Heart left ventricle (tissue), 16 donors: ENCODE measurements around the gene AGXT2. TPM values are rescaled to one million over a fixed set of nuclear protein-coding genes. Genes with fewer than 3 reads are reported as not detected.
"Not testable (repeated sequence)": the region's sequence is repeated elsewhere in the genome, so short reads cannot be mapped to it uniquely, and the experiment has no call there.

Source experiments
- ATAC-seq, 4 donors: fragments of 200-7000 bp; cut with Tn5 transposase; one replicate each; pipeline ENCODE4 v1.9.1; 2020 to 2022; ENCODE audit warnings: moderate library complexity in 4 of 4, mild to moderate bottlenecking in 3 of 4, moderate number of reproducible peaks in 1 of 4
- DNase-seq, 5 donors: peaks; one replicate each; pipeline ENCODE4 v3.0.0-alpha.2; 2020
- H3K27ac ChIP-seq, 12 donors: fragments of 200-600 bp; sonication (generic) in 4 of 12; one replicate each; pipeline versions ENCODE4 v1.5.0 to v1.8.0; 2016 to 2022; ENCODE audit warnings: mild to moderate bottlenecking in 2 of 12
- H3K27me3 ChIP-seq, 9 donors: fragments of 200-600 bp; sonication (generic) in 2 of 9; one replicate each; pipeline versions ENCODE4 v1.5.1 to v1.8.0; 2016 to 2022; ENCODE audit warnings: mild to moderate bottlenecking in 3 of 9
- H3K36me3 ChIP-seq, 9 donors: fragments of 200-600 bp; sonication (generic) in 2 of 9; one replicate each; pipeline versions ENCODE4 v1.5.0 to v1.8.0; 2018 to 2022; ENCODE audit warnings: mild to moderate bottlenecking in 2 of 9
- H3K4me1 ChIP-seq, 12 donors: fragments of 200-600 bp; sonication (generic) in 4 of 12; one replicate each; pipeline versions ENCODE4 v1.5.0 to v1.8.0; 2016 to 2022; ENCODE audit warnings: mild to moderate bottlenecking in 3 of 12
- H3K4me3 ChIP-seq, 12 donors: fragments of 200-600 bp; sonication (generic) in 4 of 12; one replicate each; pipeline versions ENCODE4 v1.5.0 to v1.8.0; 2017 to 2022; ENCODE audit warnings: mild to moderate bottlenecking in 9 of 12, moderate library complexity in 4 of 12
- H3K9me3 ChIP-seq, 12 donors: fragments of 200-600 bp; sonication (generic) in 4 of 12; one replicate each; pipeline versions ENCODE4 v1.5.0 to v1.8.0; 2016 to 2022; ENCODE audit warnings: mild to moderate bottlenecking in 1 of 12
- CTCF ChIP-seq, 12 donors: fragments of 200-600 bp; sonication (generic) in 4 of 12; IDR thresholded peaks; one replicate each; pipeline versions ENCODE4 v1.5.0 to v1.8.0; 2018 to 2022; ENCODE audit warnings: antibody characterized with exemption in 12 of 12, mild to moderate bottlenecking in 5 of 12
- POLR2A ChIP-seq, 2 donors: fragments of 450-650 bp; IDR thresholded peaks; one replicate each; pipeline ENCODE4 v1.6.1; 2017; ENCODE audit warnings: antibody characterized with exemption in 2 of 2, mild to moderate bottlenecking in 2 of 2, moderate library complexity in 2 of 2
- WGBS, 4 donors: extraction: QIAGEN DNeasy Blood & Tissue Kit in 2 of 4; methylation state at CpG; one replicate each; pipeline versions ENCODE4 v1.1.5 to v1.1.7; 2013 to 2018; 5-methylcytosine and 5-hydroxymethylcytosine counted together
- intact Hi-C, 10 donors: fragments of 100-400 bp; cut with DNase I; formaldehyde crosslinking; loops; one replicate each; pipeline versions ENCODE4 v1.11.1 to v1.14.2; 2022
- polyA plus RNA-seq, 2 donors: library from polyadenylated mRNA; stranded (reverse); fragments of 200-250 nt; gene quantifications; one replicate each; pipeline ENCODE4 v1.2.3, GENCODE V29; 2013
- total RNA-seq, 9 donors: library from RNA; depleted of rRNA in 2 of 9; stranded (reverse); fragments of >200 nt in 2 of 9; fragmentation: NEBNext Ultra II Directional in 3 of 9; extraction: Animal tissue kit (Norgen Biotek cat#: 25700) in 3 of 9; gene quantifications; one replicate each; pipeline versions ENCODE4 v1.1.0 to v1.2.4, GENCODE V29; 2016 to 2023
- donor health status: ischemic (EF 13 %, LVEDD 7.1; RV severe dilation, severe dysfunction).
- donor health status: healthy with polysubstance abuse.
- donor health status: DM: no; HTN: yes; CAD: no.
- donor health status: DM: no; HTN: no; CAD: no.
- donor health status: ischemic (EF 25% LVEDD 6.9; RV normal size, moderate dysfunction).
- donor health status: ischemic (EF 25% LVEDD 5.7; RV mildly dilated, moderate dysfunction).
- donor health status: healthy.
- donor health status: DM: yes; HTN: yes; CAD: no.
- donor health status: ischemic (EF 35%, LVEDD 5.7; RV mildly dilated, moderate dysfunction).
- donor health status: nonischemic (EF 11% LVEDD 7.7; RV severe dilation, severe dysfunction).
- donor health status: DM: yes; HTN: yes; CAD: no.
- donor health status: PGD.
- donor health status: ischemic (EF 29% LVEDD 5.4; RV normal size, mild dysfunction).
- donor health status: nonischemic (EF 23%, LVEDD 6.1; RV moderate dilation, normal function).

The AGXT2 gene
- total and polyA plus RNA-seq, 11 donors = not detected

- Histone ChIP-seq H3K27me3 (no peaks in the 10 kb centered on the region), H3K4me1 (no peaks in the 10 kb centered on the region), H3K27ac (no peak overlapping the region), H3K36me3 (no peaks in the 10 kb centered on the region), H3K9me3 (no peaks in the 10 kb centered on the region), H3K4me3 (no peak overlapping the region)
- no peak for TF ChIP-seq CTCF (IDR thresholded peaks at IDR 0.05)
- TF ChIP-seq POLR2A (IDR thresholded peaks at IDR 0.05) = no peak
- no peak for ATAC-seq
- no peak for DNase-seq
- intact Hi-C loops = no loop called here
- WGBS, 4 donors = 45 to 87% (median 68%) methylated on average over 2 of the region's 2 CpGs
Measured at GRCh38 chr5:34977934-34978613, 69.7 kb downstream of the AGXT2 start.

GRCh38 chr5:34976347-34976746 lies 71.4 kb downstream of the AGXT2 start:
- no peak for TF ChIP-seq POLR2A (IDR thresholded peaks at IDR 0.05)
- no peak for TF ChIP-seq CTCF (IDR thresholded peaks at IDR 0.05)
- Histone ChIP-seq H3K27me3 (no peaks in the 10 kb centered on the region), H3K9me3 (no peaks in the 10 kb centered on the region), H3K36me3 (no peaks in the 10 kb centered on the region), H3K27ac (no peak overlapping the region), H3K4me1 (no peaks in the 10 kb centered on the region), H3K4me3 (no peak overlapping the region)
- DNase-seq (no peak), ATAC-seq (no peak)
- 76 to 86% (median 81%) methylated on average over 5 of the region's 5 CpGs for WGBS, 4 donors
- intact Hi-C loops = no loop called here

- H3K27me3 ChIP-seq, H3K36me3 ChIP-seq, H3K27ac ChIP-seq, intact Hi-C loops, ATAC-seq, H3K4me1 ChIP-seq, H3K4me3 ChIP-seq, DNase-seq, H3K9me3 ChIP-seq: not testable (repeated sequence)
- WGBS, 4 donors = 89 to 97% (median 90%) methylated on average over 3 to 4 of the region's 4 CpGs
Measured at GRCh38 chr5:34971655-34972054, 76.1 kb downstream of the AGXT2 start.

GRCh38 chr5:34970552-34970951 lies 77.2 kb downstream of the AGXT2 start:
- no peaks in the 10 kb centered on the region for H3K27me3 ChIP-seq
- no peak overlapping the region for H3K27ac ChIP-seq
- TF ChIP-seq POLR2A (IDR thresholded peaks at IDR 0.05) = no peak
- no peak for TF ChIP-seq CTCF (IDR thresholded peaks at IDR 0.05)
- 59 to 73% (median 60%) methylated on average over 1 of the region's 1 CpG for WGBS, 4 donors
- H3K9me3 ChIP-seq = peaks cover 0 to 8% (median 0%) of the 10 kb centered on the region in 12 donors
- intact Hi-C loops = no loop called here
- H3K36me3 ChIP-seq = no peaks in the 10 kb centered on the region
- DNase-seq = no peak
- ATAC-seq = no peak
- no peaks in the 10 kb centered on the region for H3K4me1 ChIP-seq
- H3K4me3 ChIP-seq = no peak overlapping the region

- Histone ChIP-seq H3K4me3 (no peak overlapping the region), H3K4me1 (no peaks in the 10 kb centered on the region), H3K27me3 (no peaks in the 10 kb centered on the region), H3K27ac (no peak overlapping the region), H3K36me3 (no peaks in the 10 kb centered on the region), H3K9me3 (peaks cover 0 to 10% (median 0%) of the 10 kb centered on the region in 12 donors)
- no peak for DNase-seq
- no peak for TF ChIP-seq CTCF (IDR thresholded peaks at IDR 0.05)
- no peak for TF ChIP-seq POLR2A (IDR thresholded peaks at IDR 0.05)
- 92 to 97% (median 96%) methylated on average over 2 of the region's 2 CpGs for WGBS, 4 donors
- intact Hi-C loops = no loop called here
- ATAC-seq = no peak
Measured at GRCh38 chr5:34968258-34968657, 79.5 kb downstream of the AGXT2 start.
